ENCODE measurements around the gene SH3RF1. TPM values are rescaled to one million over a fixed set of nuclear protein-coding genes. Genes with fewer than 3 reads are reported as not detected.

The SH3RF1 gene
- total and polyA plus RNA-seq, 2 experiments from 2014 or later, result 7.8 to 12.4 TPM

- Mint-ChIP-seq H3K4me1 (peaks cover 36% of the 10 kb centered on the region), H3K36me3 (ENCODE audit: low read depth) (peaks cover 11% of the 10 kb centered on the region), H3K27me3 (ENCODE audit: insufficient read depth, low read depth, poor library complexity) (peaks cover 4% of the 10 kb centered on the region), H3K4me3 (peak overlapping the region; percentile 46), H3K27ac (peak overlapping the region; percentile 95), H3K9me3 (no peaks in the 10 kb centered on the region)
- peak overlapping the region; percentile 64 for H3K27ac ChIP-seq (ENCODE audit: low read depth)
- peak overlapping the region; percentile 8; the same call in 1 of the 2 replicates for H3K4me3 ChIP-seq
- H4K20me1 ChIP-seq (replicated peaks; ENCODE audit: insufficient read depth), result no peaks in the 10 kb centered on the region
- H3K36me3 ChIP-seq (ENCODE audit: insufficient read depth), result no peaks in the 10 kb centered on the region
- DNase-seq (ENCODE audit: low spot score) (peak; percentile 33), ATAC-seq (peak; percentile 46)
- TF ChIP-seq NANOG (IDR thresholded peaks at IDR 0.05; ENCODE audit: borderline replicate concordance), result peak; percentile 49; the same call in 1 of the 2 replicates
- no peak for TF ChIP-seq POLR2AphosphoS5 (IDR thresholded peaks at IDR 0.05; ENCODE audit: low read depth)
- no peak overlapping the region for H2AFZ ChIP-seq
- no peaks in the 10 kb centered on the region for H3K9me2 ChIP-seq (ENCODE audit: insufficient read depth)
- peak overlapping the region; percentile 63 for H3K4me2 ChIP-seq
- no peaks in the 10 kb centered on the region for H3K27me3 ChIP-seq (ENCODE audit: insufficient read depth)
- H3K79me2 ChIP-seq (replicated peaks; ENCODE audit: insufficient read depth), result peaks cover 94% of the 10 kb centered on the region
- H3K4me1 ChIP-seq (ENCODE audit: insufficient read depth), result peaks cover 24% of the 10 kb centered on the region
- H3F3A ChIP-seq (replicated peaks; ENCODE audit: low read depth), result no peaks in the 10 kb centered on the region
These were observed 26.7 kb downstream of the SH3RF1 start for GRCh38 chr4:169243825-169244609.

- no peak for TF ChIP-seq EZH2 (IDR thresholded peaks at IDR 0.05; ENCODE audit: low read depth, unreplicated experiment)
- no peak for TF ChIP-seq STAT1 (IDR thresholded peaks at IDR 0.05; ENCODE audit: unreplicated experiment)
- no peak for TF ChIP-seq EZH2phosphoT487 (IDR thresholded peaks at IDR 0.05; ENCODE audit: unreplicated experiment)
- TF ChIP-seq ZNF114 (CRISPR knock-in tag; IDR thresholded peaks at IDR 0.05), result no peak
- no peak for TF ChIP-seq CTCF (conservative IDR thresholded peaks at IDR 0.05; ENCODE audit: low read depth in 2 of 2)
- no peak for TF ChIP-seq ETS1 (IDR thresholded peaks at IDR 0.05)
- TF ChIP-seq POLR2AphosphoS5 (IDR thresholded peaks at IDR 0.05; ENCODE audit: low read depth), result no peak
- no peak for TF ChIP-seq CREB1 (CRISPR knock-in tag; IDR thresholded peaks at IDR 0.05; ENCODE audit: low read depth)
- TF ChIP-seq REST (IDR thresholded peaks at IDR 0.05; ENCODE audit: unreplicated experiment), result no peak
- H3K27ac ChIP-seq (ENCODE audit: low read depth), result no peak overlapping the region
- H3K36me3 ChIP-seq (ENCODE audit: insufficient read depth), result no peaks in the 10 kb centered on the region
- peaks cover 28% of the 10 kb centered on the region for H3K4me1 ChIP-seq (ENCODE audit: insufficient read depth)
- H3K4me3 ChIP-seq, result no peak overlapping the region
- no peak overlapping the region for H3K4me2 ChIP-seq
- ATAC-seq, result no peak; the same call in 2 of the 3 replicates
- no peak overlapping the region for H3K27ac Mint-ChIP-seq
- H2AFZ ChIP-seq, result no peak overlapping the region
- H3K4me1 Mint-ChIP-seq, result peaks cover 33% of the 10 kb centered on the region
- peaks cover 3% of the 10 kb centered on the region; the same call in 1 of the 3 replicates for H3K36me3 Mint-ChIP-seq (ENCODE audit: low read depth)
- H3K9me3 Mint-ChIP-seq, result no peaks in the 10 kb centered on the region
- peaks cover 94% of the 10 kb centered on the region for H3K79me2 ChIP-seq (replicated peaks; ENCODE audit: insufficient read depth)
- no peak for DNase-seq (ENCODE audit: low spot score)
- H4K20me1 ChIP-seq (replicated peaks; ENCODE audit: insufficient read depth), result 0 out of 2 replicates have a peak, but pooled peaks cover 9% of the 10 kb centered on the region
- no peaks in the 10 kb centered on the region for H3K27me3 ChIP-seq (ENCODE audit: insufficient read depth)
- no peaks in the 10 kb centered on the region for H3F3A ChIP-seq (replicated peaks; ENCODE audit: low read depth)
- H3K4me3 Mint-ChIP-seq, result no peak overlapping the region
- H3K9me2 ChIP-seq (ENCODE audit: insufficient read depth), result no peaks in the 10 kb centered on the region
- H3K27me3 Mint-ChIP-seq (ENCODE audit: insufficient read depth, low read depth, poor library complexity), result no peaks in the 10 kb centered on the region
These were observed 29.3 kb downstream of the SH3RF1 start for GRCh38 chr4:169241464-169241863.

Data from GM23338 (cell line).